ENCODE data around the gene PHEX.

The PHEX gene

GRCh38 chrX:22159071-22159470, 126.9 kb downstream of the PHEX start:
- no peak for DNase-seq

GRCh38 chrX:22163326-22163725, 131.2 kb downstream of the PHEX start:
- DNase-seq = no peak

GRCh38 chrX:22164770-22165388, 132.8 kb downstream of the PHEX start:
- DNase-seq = no peak

GRCh38 chrX:22165732-22166457, 133.8 kb downstream of the PHEX start:
- no peak for DNase-seq

- no peak for DNase-seq
Observed at GRCh38 chrX:22171287-22172060, 139.3 kb downstream of the PHEX start.

GRCh38 chrX:22173966-22174365, 141.8 kb downstream of the PHEX start:
- DNase-seq = no peak

GRCh38 chrX:22177950-22178515, 145.9 kb downstream of the PHEX start:
- no peak for DNase-seq

GRCh38 chrX:22184096-22184495, 152.0 kb downstream of the PHEX start:
- no peak for DNase-seq

GRCh38 chrX:22186165-22186564, 154.0 kb downstream of the PHEX start:
- no peak for DNase-seq

GRCh38 chrX:22192419-22193060, 160.4 kb downstream of the PHEX start:
- DNase-seq = peak; percentile 17

GRCh38 chrX:22193851-22194659, 161.9 kb downstream of the PHEX start:
- no peak for DNase-seq

- no peak for DNase-seq
Observed at GRCh38 chrX:22194660-22194945, 162.5 kb downstream of the PHEX start.

- DNase-seq = no peak
Observed at GRCh38 chrX:22196149-22196548, 164.0 kb downstream of the PHEX start.

GRCh38 chrX:22202251-22202650, 170.1 kb downstream of the PHEX start:
- DNase-seq = no peak

GRCh38 chrX:22203186-22203585, 171.1 kb downstream of the PHEX start:
- no peak for DNase-seq

GRCh38 chrX:22206781-22207180, 174.7 kb downstream of the PHEX start:
- DNase-seq = no peak

GRCh38 chrX:22220941-22221340, 188.8 kb downstream of the PHEX start:
- DNase-seq = no peak

- no peak for DNase-seq
Observed at GRCh38 chrX:22234380-22234779, 202.3 kb downstream of the PHEX start.

- no peak for DNase-seq
Observed at GRCh38 chrX:22237479-22237878, 205.4 kb downstream of the PHEX start.

- no peak for DNase-seq
Observed at GRCh38 chrX:22246620-22247019, 214.5 kb downstream of the PHEX start.

- no peak for DNase-seq
Observed at GRCh38 chrX:22247169-22247568, 215.0 kb downstream of the PHEX start.

- DNase-seq = no peak
Observed at GRCh38 chrX:22248401-22248800, 216.3 kb downstream of the PHEX start.

GRCh38 chrX:22249371-22249770, 217.2 kb downstream of the PHEX start:
- DNase-seq = no peak

Measured in NK-92 treated with Interleukin-12 subunit alpha and Interleukin-12 subunit beta, amount 100 ng/mL, for 24 hours (cell line).